ENCODE data around the gene IGFL3.
"Not testable (repeated sequence)": the region's sequence is repeated elsewhere in the genome, so short reads cannot be mapped to it uniquely, and the experiment has no call there.

IGFL3 gene

GRCh38 chr19:46124638-46125115 is at the start of gene IGFL3:
Gene IGFL3, minus strand, starts transcription at chr19:46124688. Its CDS starts 39 bp downstream, at chr19:46124649.
- DNase-seq: no peak

DNA sequence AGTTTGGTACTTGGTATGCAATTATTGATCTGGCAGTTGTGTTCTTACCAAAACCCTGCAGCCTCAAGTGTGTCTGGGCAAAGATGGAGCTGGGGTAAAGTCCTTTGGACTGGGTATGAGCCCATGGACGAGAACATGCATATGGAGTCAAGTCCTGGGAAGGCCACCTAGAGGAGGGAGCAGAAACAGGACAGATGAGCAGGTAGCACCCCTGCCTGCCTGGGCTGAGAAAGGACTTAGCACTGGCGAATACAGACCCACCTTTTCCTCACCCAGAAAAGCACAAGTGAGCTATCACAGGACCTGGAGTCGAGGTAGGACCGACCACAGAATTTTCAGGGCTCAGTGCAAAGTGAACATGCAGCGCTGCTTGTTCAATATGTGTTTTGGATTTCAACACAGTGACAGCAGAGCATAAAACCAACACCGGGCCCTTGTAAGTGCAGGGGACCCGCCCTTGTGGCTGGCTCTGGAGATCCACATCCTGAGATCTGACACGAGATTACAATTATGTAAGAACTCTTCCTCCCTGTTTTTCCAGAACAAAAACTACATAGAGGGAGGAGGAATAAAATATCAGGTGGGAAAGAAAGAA is 49.5 kb upstream of the IGFL3 start:
- no peak for DNase-seq

DNA sequence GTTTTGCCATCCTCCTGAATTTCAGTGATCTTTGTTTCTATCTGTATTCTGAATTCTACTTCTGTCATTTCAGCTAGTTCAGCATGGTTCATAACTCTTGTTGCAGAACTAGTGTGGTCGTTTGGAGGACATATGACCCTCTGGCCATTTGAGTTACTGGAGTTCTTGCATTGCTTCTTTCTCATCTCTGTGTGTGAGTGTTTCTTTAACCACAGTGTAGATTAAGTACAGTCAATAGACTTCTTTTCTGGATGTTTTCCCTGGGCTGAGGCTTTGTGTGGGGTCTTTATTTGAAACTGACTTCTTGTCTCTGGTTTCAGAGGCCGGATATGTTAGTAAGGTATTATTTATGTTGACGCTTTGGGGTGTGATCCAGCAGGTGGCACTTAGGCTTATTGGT is 38.2 kb upstream of the IGFL3 start:
- DNase-seq: no peak

GRCh38 chr19:46161642-46162257 is 37.3 kb upstream of the IGFL3 start:
- DNase-seq: not testable (repeated sequence)

DNA sequence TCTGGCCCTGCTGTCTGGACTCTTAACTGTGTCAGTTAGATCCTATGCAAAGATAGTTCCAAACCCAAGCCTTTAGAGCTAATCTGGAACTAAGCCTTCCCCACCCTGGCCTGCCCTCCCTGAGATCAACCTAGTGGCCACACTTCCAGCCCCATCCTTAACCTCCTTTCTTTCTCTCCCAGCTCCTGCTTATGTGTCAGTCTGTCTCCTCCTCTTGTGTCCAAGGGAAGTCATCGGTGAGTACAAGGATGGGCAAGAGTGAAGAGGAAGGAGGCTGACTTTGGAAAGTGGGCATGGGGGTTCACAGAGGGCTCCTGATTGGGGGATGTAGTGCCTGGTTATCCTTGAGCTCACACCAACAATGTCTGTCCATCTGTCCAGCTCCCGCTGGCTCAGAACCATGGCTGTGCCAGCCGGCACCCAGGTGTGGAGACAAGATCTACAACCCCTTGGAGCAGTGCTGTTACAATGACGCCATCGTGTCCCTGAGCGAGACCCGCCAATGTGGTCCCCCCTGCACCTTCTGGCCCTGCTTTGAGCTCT is 35.8 kb upstream of the IGFL3 start:
- no peak for DNase-seq

DNA sequence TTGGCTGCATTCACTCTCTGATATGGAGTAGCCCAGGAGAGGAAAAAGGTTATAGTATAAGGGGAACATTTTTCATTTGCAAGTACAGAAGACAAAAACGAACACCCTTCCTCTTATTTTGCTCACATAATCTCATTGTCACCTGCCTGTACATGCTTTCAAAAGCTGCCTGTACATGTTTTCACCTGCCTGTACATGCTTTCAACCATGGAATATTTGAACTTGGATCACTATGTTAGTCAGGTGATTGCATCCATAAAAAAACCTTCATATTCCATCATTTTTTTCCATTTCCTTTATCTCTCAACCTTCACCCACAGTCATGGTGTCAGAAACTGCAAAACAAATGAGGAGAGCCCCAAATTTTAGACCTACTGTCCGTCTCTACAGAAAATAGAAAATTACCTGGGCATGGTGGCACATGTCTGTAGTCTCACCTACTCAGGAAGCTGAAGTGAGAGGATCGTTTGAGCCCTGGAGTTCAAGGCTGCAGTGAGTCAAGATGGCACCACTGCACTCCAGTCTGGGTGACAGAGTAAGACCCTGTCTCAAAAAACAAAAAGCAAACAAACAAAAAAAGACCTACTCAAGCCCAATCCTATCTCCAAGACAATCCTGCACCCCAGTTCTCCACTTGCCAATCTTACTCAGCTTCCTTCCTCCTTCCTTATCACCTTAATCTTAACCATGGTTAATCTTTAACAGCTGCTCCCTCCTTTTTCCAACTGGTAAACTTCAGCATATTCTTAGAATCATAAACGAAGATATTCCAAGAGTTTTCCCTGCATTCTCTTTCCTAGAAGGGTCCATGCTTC is 35.1 kb upstream of the IGFL3 start:
- no peak for DNase-seq

DNA sequence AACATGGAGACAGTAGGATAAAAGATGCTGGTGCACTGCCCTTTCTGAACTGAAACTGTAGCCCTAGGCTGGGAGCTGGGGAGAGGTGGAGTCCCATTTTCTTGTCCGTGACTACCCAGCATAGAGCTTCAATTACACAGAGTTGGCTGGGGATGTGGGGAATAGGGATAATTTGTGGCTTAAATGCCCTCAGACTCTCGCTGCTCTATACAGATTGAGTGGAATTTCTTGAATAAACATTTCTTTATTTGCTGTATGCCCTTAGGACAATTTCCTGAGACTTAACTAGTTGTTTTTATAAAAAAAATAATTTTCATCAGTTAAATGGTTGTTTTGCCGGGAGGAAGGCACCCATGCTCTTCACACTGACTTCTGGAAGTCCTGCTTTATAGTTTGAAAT is 30.7 kb upstream of the IGFL3 start:
- DNase-seq: no peak

GRCh38 chr19:46150606-46151005 is 26.1 kb upstream of the IGFL3 start:
- DNase-seq: no peak

- DNase-seq: no peak
These were observed 23.4 kb upstream of the IGFL3 start, which contains the start of gene IGFL2 for GRCh38 chr19:46147791-46148288. Gene IGFL2, plus strand, starts transcription at chr19:46148238. Its CDS starts 41 bp downstream, at chr19:46148279.

- no peak for DNase-seq
These were observed 22.8 kb upstream of the IGFL3 start for GRCh38 chr19:46147166-46147740.

- DNase-seq: no peak
These were observed 20.3 kb upstream of the IGFL3 start for GRCh38 chr19:46144756-46145155.

GRCh38 chr19:46142294-46142693 is 17.8 kb upstream of the IGFL3 start:
- no peak for DNase-seq

DNA sequence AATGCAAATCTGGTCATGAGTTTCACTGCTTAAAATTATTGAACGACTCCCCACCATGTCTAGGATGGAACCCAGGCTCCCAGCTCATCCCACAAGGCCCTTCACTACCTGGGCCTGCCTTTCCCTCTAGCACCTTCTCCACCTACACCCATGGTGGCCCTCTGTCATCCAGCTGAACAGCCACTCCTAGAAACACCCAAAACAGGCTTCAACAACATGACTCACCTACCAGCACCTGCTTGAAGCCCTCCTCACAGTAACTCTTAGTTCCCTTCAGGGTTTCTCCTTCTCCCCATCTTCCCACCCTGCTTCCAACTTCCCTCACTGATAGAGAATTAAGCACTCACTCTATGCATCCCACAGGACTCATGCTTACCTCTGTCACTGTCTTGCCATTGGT is 16.9 kb upstream of the IGFL3 start:
- DNase-seq: no peak

- DNase-seq: no peak
These were observed 13.5 kb upstream of the IGFL3 start for GRCh38 chr19:46137915-46138473.

DNA sequence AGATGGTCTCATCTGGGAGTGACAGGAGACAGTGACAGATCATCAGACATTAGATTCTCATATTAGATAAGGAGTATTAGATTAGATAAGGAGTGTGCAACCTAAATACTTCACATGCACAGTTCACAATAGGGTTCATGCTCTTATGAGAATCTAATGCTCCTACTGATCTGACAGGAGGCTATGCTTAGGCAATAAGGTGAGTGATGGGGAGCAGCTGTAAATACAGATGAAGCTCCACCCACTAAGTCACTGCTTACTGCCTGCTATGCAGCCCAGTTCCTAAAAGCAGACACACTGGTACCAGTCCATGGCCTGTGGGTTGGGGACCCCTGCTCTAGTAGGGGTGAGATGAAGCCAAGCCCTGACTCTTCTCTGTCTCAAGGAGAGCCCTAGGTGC is 10.0 kb upstream of the IGFL3 start:
- no peak for DNase-seq

- DNase-seq: no peak
These were observed 9.3 kb upstream of the IGFL3 start for GRCh38 chr19:46133777-46134241.

- DNase-seq: no peak
These were observed 8.7 kb upstream of the IGFL3 start for GRCh38 chr19:46133101-46133627.

- DNase-seq: no peak
These were observed 8.1 kb upstream of the IGFL3 start for GRCh38 chr19:46132508-46133100.

DNA sequence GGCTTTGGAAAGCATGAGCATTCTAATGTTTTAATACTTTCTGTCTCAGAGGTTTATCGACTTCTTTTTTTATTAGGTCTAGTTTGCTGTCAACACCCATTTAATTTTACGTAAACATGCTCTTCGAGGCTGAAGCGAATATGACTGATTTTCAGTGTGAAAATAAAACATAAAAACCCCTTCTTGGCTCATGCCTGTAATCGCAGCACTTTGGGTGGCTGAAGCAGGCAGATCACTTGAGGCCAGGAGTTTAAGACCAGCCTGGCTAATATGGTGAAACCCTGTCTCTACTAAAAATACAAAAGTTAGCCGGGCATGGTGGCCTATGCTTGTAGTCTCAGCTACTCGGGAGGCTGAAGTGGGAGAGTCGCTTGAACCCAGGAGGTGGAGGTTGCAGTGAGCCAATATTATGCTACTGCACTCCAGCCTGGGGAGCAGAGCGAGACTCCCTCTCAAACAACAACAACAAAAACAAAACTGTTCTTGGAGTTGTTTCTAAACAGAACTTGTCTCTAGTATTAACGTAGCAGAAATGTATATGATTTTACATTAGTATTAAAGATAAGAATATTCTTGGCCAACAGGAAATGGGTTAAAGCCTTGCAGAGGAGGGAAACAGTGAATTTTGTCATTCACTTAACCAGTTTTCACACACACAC is 7.1 kb upstream of the IGFL3 start:
- DNase-seq: no peak

GRCh38 chr19:46126086-46126580 is 1.6 kb upstream of the IGFL3 start:
- DNase-seq: no peak

DNA sequence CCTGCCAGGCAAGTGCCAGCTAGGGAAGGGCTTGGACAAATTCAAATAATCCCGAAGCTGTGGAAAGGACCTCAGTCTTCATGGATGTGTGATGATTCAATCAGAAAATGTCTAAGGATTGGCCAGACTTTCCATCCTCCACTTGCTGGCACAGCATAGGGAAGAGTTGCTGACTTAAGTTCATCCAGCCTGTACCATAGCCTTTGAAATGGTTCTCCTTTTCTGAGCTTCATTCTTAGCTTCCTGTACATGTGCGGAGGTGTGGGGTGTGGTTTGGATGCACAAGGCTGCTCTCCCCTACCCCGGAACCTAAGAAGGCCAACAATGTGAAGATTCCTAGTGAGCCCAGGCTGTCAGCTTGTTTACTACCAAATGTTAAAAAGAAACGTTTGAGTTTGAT is 959 bp upstream of the IGFL3 start:
- DNase-seq: no peak

Measured in activated CD8-positive, alpha-beta memory T cell treated with anti-CD3 and anti-CD28 coated beads, Interleukin-2, amount 50 U/mL, for 48 hours (primary cell).